SIG-M5 (cell line): ENCODE data around the gene KRTAP4-12.
"Not testable (repeated sequence)": the region's sequence is repeated elsewhere in the genome, so short reads cannot be mapped to it uniquely, and the experiment has no call there.

ENCODE experiments used
- DNase-seq: peaks from one replicate; lab custom pipeline; 2025; lab: John Stamatoyannopoulos, UW

Gene KRTAP4-12

GRCh38 chr17:41125064-41125463, 1.1 kb upstream of the KRTAP4-12 start:
- no peak for DNase-seq

DNA sequence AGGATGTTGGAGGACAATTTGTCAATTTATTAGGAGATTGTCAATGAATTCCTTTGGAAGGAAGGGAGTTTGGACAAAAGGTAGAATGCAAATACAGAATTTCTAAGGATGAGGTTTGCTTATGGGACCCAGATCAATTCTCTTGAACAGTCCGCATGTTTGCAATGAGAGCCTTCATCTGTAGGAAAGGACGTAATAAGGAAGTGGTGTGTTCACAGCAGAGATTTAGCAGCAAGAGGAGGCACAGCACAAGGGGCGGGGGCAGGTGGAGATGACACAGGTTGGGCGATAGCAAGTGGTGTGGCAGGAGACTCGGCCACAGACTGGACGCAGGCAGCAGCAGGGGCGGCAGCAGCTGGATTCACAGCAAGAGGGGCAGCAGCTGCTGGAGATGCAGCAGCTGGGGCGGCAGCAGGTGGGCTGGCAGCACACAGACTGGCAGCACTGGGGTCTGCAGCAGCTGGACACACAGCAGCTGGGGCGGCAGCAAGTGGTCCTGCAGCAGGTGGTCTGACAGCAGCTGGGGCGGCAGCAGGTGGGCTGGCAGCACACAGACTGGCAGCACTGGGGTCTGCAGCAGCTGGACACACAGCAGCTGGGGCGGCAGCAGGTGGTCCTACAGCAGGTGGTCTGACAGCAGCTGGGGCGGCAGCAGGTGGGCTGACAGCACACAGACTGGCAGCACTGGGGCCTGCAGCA, 541 bp downstream of the KRTAP4-12 start:
- DNase-seq = not testable (repeated sequence)

GRCh38 chr17:41121742-41122141, 2.2 kb downstream of the KRTAP4-12 start:
- DNase-seq = no peak

DNA sequence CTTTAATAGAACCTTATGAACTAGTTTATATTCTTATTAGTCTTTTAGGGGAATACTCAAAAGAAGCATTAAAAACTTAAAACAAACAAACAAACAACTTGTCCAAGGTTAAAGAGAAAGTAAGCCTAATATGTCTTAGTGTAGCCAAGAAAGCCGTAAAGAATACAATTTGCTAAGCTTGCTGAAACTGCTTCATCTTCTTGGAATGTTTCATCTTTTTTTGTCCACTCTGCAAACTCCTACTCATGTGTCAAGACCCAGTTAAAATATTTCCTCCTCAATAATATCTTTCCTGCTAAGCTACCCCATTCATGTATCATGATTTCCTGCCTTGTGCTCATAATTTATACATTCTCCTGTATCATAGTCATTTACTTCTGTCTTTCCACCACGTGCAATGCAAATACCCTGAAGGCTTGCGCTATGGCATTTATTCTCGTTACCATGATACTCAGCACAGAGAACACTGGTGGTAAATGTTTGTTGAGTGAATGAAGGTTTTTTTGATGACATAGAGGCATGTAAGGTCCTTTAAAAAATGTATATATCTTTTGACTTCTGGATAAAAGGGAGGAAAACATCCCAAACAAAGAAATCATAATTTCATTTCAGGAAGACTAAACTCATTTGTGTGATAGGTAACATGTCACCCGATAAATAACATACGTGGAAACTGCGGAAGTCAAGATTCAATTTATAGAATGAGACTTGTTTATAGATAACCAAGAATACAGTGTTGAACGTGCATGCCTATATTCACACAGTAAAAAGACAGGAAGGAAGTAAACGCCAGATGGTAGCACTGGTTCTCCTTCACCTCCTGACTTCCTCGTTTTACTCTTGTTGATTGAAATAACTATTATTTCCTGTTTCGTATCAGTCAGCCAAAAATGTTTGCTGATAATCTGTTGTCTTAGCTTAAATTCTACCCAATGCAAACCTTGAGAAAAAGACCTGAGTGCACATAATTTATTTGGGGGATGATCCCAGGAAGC, 4.0 kb downstream of the KRTAP4-12 start:
- DNase-seq = not testable (repeated sequence)

GRCh38 chr17:41118721-41119120, 5.3 kb downstream of the KRTAP4-12 start:
- no peak for DNase-seq

DNA sequence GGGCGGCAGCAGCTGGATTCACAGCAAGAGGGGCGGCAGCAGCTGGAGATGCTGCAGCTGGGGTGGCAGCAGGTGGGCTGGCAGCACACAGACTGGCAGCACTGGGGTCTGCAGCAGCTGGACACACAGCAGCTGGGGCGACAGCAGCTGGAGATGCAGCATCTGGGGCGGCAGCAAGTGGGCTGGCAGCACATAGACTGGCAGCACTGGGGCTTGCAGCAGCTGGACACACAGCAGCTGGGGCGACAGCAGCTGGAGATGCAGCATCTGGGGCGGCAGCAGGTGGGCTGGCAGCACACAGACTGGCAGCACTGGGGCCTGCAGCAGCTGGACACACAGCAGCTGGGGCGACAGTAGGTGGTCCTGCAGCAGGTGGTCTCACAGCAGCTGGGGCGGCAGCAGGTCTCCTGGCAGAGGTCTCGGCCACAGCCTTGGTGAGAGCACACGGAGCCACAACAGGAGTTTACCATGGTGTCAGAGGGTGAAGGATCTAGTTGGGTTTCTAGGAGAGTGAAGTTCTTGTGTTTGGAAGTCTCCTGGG, 6.1 kb downstream of the KRTAP4-12 start, which contains the start of gene KRTAP4-11:
KRTAP4-11 (minus strand) TSS at position 528 of the 541 bp plus-strand sequence; CDS start at position 470, 58 bp downstream.
- not testable (repeated sequence) for DNase-seq

DNA sequence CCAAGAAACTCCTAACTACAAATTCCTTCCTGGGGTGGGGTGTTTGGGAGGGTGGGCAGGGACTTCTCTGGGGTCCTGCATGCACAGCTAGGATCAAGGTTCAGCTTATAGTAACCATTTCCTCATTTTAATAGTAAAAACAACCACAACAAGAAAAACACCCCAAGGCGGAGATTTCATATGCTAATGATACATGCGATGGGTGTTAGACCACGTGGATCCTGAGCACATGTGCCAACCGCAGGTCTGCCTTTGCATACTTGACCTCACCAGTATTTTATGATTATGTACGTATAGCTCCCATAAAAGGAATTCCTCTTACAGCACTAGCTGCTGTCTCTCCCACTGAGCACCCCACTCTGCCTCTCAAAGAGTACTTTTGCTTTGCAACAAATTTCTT, 7.7 kb downstream of the KRTAP4-12 start:
- DNase-seq = no peak

DNA sequence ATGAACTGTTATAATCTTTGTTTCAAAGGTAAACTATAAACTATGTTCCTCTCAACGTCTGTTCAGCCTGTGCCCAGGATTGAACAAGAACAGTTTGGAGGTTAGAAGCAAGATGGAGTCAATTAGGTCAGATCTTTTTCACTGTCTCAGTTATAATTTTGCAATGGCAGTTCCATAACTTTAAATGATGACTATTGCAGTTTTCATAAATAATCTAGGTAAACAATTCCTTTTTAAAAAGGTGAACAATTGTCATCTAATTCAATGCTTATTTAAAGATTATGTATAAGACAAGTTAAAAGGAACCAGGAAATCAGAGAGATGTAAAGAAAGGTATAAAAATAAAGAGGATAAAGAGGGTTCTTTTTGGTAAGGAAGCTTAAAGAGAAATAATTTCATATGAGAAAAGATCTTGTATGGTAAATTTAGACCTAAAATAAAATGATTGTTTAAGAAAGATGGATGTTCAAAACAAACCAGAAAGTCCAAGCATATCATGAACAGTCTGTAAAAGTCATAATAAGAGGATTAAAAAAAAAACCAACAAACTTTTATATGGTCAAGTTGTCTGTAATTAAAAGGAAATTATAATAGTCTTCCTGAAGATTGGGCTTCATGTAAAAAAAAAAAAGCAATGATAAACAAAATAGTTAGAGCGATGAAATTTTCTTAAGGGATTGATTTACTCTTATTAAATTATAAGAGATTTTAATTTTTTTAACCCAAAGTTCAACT, 12.7 kb downstream of the KRTAP4-12 start:
- no peak for DNase-seq

DNA sequence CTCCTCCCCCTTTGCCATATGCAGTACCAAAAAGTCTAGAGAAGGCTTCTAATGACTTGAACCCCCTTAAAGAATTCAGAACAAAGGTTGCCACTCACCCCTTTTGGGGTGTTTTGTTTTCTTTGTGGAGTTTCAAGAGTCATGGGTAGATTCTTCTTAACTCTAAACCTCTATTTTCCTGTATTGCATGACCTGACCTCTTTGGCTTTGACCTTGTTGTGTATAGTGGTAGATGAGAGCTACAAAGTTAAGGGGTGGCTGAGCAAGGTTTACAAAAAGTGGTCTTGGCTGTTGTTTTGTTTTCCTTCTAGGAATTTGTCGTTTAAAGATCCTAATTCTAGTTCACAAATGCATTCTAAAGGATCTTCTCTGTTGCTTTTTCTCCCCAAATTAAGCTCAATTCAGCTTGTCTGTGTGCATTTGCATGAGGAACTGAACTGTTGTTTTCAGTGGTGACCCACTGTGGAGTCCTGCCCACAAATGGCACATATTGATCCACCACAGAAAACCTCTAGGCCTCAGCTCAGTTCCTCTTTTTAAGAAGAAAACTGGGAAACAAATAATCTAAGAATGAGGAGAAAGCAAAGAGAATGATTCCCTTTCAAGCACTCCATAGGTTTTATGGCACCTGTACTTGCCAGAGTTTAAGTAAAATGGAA, 15.1 kb downstream of the KRTAP4-12 start:
- DNase-seq = not testable (repeated sequence)

DNA sequence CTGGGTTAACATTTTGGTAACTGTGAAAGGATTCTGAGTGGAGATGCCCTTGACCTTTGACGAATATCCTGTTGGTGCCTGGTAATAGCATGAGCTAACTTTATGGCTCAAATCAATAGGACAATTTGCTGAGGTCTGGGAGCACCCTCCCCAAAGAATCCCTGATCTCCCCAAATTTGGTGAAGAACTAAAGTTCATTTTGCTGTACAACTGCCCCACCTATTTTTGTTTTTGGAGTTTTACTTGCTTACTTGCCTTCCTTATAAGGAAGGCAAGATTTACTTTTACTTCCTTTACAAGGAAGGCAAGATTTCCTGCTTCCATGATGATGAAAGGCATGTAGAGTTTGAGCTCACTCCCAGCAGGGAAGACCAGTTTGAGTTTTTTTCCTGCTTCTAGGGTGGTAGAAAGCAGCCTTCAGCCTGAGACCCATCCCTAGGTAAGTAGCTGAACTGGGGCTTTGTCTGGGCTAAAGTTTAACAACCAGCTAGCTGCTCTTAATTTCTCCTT, 16.0 kb downstream of the KRTAP4-12 start:
- no peak for DNase-seq

- not testable (repeated sequence) for DNase-seq
These were observed 18.6 kb downstream of the KRTAP4-12 start, which contains the start of gene KRTAP4-9 for GRCh38 chr17:41105347-41105746. TSS of gene KRTAP4-9 (plus strand) at chr17:41105389. CDS start at chr17:41105389, 0 bp downstream.

DNA sequence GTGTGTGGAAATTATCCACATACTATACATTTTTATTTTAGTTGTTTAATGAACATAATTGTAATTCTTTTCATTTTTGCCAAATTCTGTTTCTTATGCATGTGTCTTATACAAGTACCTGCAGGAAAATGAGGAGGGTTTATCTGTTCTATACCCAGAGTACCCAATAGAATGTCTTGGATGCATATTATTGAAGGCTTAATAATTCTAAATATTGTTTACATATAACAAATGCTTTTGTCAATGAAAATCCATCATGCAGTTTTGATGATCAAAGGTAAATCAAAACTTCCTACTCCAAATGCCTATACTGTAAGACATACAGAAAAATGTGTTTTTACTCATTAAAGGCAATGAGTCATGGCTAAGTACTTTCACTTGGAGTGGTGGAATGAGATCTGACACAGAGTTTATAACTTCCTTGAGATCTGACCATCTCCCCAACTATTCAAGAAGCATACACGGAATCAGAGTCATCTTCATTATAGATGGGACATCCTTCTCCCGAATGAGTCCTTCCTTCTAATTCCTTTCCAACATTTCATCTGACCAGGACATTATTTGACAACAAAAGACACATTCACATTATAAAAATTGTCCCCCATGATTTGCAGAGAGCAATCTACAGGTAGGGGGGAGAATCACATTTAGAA, 19.5 kb downstream of the KRTAP4-12 start:
- DNase-seq = not testable (repeated sequence)

GRCh38 chr17:41103896-41104295, 20.1 kb downstream of the KRTAP4-12 start:
- no peak for DNase-seq

GRCh38 chr17:41101586-41102259, 22.3 kb downstream of the KRTAP4-12 start, which contains the start of gene KRTAP4-16:
TSS of gene KRTAP4-16 (minus strand) at chr17:41102209. CDS start at chr17:41102209, 0 bp downstream.
- no peak for DNase-seq

DNA sequence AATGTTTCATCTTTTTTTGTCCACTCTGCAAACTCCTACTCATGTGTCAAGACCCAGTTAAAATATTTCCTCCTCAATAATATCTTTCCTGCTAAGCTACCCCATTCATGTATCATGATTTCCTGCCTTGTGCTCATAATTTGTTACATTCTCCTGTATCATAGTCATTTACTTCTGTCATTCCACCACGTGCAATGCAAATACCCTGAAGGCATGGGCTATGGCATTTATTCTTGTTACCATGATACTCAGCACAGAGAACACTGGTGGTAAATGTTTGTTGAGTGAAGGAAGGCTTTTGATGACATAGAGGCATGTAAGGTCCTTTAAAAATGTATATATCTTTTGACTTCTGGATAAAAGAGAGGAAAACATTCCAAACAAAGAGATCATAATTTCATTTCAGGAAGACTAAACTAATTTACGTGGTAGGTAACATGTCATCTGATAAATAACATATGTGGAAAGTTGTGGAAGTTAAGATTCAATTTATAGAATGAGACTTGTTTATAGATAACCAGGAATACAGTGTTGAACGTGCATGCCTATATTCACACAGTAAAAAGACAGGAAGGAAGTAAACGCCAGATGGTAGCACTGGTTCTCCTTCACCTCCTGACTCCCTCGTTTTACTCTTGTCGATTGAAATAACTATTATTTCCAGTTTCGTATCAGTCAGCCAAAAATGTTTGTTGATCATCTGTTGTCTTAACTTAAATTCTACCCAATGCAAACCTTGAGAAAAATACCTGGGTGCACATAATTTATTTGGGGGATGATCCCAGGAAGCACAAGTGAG, 24.1 kb downstream of the KRTAP4-12 start:
- not testable (repeated sequence) for DNase-seq

DNA sequence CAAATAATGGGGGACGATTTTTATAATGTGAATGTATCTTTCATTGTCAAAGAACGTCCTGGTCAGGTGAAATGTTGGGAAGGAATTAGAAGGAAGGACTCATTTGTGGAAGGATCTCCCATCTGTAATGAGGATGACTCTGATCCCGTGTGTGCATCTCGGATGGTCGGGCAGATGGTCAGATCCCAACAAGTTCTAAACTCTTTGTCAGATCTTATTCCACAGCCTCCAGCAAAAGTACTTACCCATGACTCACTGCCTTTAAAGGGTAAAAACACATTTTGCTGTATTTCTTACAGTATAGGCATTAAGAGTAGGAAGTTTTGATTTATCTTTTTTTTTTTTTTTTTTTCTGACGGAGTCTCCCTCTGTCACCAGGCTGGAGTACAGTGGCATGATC, 25.5 kb downstream of the KRTAP4-12 start:
- DNase-seq = no peak

DNA sequence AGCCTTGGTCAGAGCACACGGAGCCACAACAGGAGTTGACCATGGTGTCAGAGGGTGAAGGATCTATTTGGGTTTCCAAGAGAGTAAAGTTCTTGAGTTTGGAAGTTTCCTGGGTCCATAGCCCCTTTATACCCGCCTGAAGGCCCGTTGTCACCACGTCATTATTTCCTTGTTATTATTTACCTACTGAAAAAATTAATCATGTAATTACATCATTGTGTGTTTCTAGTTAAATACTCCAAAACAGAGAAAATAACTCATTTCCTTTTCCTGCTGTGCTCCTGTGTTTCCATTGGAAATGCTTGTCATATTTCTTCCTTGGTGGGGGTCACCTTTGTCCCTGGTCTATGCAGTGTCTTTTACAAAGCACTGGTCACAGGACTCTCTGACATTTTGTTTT, 25.9 kb downstream of the KRTAP4-12 start, which contains the start of gene KRTAP4-8:
KRTAP4-8 (minus strand) TSS at position 101 of the 400 bp plus-strand sequence; CDS start at position 43, 58 bp downstream.
- DNase-seq = no peak

DNA sequence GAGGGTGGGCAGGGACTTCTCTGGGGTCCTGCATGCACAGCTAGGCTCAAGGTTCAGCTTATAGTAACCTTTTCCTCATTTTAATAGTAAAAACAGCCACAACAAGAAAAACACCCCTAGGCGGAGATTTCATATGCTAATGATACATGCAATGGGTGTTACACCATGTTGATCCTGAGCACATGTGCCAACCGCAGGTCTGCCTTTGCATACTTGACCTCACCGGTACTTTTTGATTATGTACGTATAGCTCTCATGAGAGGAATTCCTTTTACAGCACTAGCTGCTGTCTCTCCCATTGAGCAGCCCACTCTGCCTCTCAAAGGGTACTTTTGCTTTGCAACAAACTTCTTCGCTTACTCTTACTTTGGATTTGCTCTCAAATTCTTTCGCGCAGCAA, 27.9 kb downstream of the KRTAP4-12 start:
- no peak for DNase-seq
